Measurements from ENCODE around the gene RASSF7.

GRCh38 chr11:555227-555779 is 5.5 kb upstream of the RASSF7 start:
- no peak for TF ChIP-seq GABPA (IDR thresholded peaks at IDR 0.05; ENCODE audit: low read depth)
- TF ChIP-seq ZBTB33 (IDR thresholded peaks at IDR 0.05; ENCODE audit: borderline replicate concordance, low read depth) = no peak
- TF ChIP-seq CTCF (IDR thresholded peaks at IDR 0.05) = no peak
- no peak for TF ChIP-seq USF2 (IDR thresholded peaks at IDR 0.05; ENCODE audit: borderline replicate concordance, low read depth, low read length)
- TF ChIP-seq RCOR1 (IDR thresholded peaks at IDR 0.05; ENCODE audit: low read length) = no peak
- no peak for TF ChIP-seq TAF1 (IDR thresholded peaks at IDR 0.05; ENCODE audit: borderline replicate concordance, low read depth, low read length)
